HUDEP-2 (cell line): ENCODE data around the gene ZNF630.
"Not testable (repeated sequence)": the region's sequence is repeated elsewhere in the genome, so short reads cannot be mapped to it uniquely, and the experiment has no call there.

ENCODE experiments used
- DNase-seq, 76 experiments: peaks; one replicate each; lab custom pipeline; 2025; ENCODE audit not compliant: unreplicated experiment in 76 of 76; lab: John Stamatoyannopoulos, UW

ZNF630 gene

DNA sequence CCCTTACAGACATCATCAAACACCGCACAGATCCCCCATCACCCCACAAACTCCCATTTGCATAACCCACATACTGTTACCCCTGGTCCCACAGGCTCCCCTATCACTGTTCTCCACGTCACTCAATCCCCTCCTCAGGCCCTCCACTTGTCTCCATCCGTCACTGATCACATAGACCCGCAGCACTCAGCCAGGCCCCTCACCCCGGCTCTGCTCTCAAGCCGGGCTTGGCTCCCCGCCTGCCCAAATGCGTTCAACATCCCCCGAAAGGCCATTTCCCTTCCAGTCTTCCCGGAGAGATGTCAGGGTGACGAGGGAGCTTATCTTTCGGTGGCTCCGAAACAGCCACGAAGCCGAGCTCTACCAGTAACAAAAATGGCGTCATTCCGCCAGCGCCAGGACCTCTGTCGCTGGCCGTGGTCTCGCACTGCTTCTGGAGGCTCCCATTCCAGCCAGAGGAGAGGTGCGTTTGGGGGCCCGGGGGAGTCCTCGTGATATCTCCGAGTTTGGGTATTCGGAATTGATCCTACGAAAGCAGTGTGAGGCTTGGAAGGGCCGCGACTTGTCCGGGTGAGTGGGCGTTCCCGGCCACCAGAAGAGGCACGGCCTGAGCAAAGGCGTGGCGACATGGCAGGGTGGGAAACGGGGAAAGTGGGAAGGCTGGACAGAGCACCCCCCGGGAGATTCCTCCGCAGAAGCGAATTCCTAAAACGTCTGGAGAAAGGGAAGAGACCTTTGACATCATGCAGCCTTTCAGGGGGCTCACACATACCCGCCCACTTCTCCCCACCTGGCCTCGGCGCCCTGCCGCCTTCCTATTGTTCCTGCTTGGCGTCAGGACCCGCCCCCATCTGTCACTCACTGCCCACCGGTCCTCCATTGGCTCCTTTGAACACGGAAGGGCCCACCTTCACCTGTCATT is at the start of gene ZNF630:
Gene ZNF630, minus strand, starts transcription at position 577 of the 922 bp plus-strand sequence. CDS start 4,754 bp downstream, outside the sequence.
- DNase-seq = no peak

DNA sequence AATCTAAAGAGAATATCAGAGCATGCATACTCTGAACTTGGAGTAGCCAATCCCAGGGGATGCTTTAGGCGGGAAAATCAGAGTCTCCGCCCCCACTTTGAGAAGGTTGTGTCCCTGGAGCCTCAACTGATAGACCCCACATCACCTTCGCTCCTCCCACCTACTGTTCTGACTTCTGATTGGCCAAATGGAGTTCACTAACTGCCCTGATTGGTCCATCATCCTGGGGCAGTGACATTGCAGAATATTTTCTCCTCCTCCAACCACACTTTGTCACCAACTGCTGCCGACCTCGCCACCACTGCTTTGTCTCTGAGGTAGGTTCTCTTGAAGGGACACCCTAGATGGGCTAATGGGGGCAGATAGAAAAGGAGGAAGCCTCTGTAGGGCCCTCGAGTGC is 36.3 kb upstream of the ZNF630 start:
- DNase-seq = no peak

DNA sequence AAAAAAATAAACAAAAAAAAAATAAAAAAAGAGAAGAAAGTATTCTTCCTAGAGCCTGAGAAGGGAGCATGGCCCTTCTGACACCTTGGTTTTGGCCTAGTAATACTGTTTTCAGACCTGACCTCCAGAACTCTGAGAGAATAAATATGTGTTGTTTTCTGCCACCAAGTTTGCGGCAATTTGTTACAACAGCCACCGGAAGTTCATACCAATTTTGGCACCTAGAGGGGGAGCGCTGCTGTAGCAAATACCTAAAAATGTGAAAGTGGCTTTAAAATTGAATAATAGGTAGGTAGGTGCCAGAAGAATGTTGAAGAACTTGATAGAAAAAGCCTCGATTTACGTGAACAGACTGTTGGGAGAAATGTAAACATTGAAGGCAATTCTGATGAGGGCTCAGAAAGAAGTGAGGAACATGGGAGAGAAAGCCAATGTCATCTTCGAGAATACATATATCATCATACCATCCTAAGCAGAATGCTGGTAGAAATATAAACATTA is 31.5 kb upstream of the ZNF630 start:
- no peak for DNase-seq

DNA sequence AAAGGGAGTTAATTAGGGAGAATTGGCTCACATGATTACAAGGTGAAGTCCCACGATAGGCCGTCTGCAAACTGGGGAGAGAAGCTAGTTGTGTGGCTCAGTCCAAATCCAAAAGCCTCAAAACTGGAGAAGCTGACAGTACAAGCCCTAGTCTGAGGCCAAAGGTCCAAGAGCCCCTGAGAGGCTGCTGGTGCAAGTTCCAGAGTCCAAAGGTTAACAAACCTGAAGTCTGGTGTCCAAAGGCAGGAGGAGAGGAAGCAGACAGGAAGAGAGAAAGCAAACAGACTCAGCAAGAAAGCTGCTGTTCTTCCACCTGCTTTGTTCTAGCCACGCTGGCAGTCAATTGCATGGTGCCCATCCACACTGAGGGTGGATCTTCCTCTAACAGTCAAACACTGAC is 30.0 kb upstream of the ZNF630 start:
- DNase-seq = no peak

DNA sequence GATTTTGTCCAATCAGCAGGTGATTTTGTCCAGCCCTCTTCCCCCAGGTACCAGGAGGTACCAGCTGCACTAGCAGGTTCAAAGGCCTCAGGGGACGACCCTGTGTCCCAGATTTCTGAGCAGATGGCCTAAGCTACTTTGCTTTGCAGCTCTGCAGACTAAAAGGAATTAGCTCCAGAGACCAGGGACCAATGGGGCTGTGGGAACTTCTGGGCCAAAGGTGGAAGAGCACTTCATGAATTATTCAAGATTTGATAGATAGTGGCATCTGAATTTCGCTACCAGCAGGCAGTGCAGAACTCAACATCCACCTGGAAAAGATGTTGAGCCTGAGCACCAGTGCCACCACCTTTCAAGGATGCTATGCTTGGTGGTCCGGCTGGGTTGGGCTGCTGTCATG is 21.1 kb upstream of the ZNF630 start:
- DNase-seq = not testable (repeated sequence)

DNA sequence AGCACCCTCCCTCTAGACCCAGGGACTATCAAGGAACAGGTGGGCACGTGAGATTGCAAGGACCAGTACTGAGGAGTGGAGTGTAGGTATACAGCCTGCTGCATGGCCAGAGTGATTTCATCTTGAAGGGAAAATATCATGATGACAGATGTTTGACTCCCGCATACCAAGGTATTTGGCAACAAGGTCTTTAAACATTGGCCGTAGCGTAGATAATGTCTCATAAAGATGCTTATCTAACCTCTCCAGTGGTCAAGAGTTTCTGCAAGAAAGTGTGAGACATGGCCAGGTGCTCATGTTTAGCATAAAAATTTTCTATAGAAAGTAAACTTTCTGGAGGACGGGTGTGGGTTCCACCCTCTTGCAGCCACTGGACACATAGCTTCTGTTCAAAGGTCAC is 18.7 kb upstream of the ZNF630 start:
- no peak for DNase-seq

DNA sequence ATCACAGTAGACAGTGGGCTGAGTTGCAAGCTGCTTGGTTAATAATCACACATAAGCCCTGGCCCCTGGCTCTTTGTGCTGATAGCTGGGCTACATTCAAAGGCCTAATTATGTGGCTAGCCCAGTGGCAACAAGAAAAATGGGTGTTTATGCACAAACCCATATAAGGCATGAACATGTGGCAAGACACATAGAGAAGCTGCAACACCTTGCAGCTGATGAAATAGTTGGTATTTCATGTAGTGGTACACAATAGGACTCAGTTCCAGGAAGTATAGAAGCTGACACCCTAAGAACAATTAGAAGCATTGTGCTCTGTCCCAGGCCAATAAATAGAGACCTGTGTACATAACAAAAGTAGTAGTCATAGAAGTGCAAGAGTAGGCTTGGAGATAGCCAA is 14.6 kb upstream of the ZNF630 start:
- DNase-seq = no peak

DNA sequence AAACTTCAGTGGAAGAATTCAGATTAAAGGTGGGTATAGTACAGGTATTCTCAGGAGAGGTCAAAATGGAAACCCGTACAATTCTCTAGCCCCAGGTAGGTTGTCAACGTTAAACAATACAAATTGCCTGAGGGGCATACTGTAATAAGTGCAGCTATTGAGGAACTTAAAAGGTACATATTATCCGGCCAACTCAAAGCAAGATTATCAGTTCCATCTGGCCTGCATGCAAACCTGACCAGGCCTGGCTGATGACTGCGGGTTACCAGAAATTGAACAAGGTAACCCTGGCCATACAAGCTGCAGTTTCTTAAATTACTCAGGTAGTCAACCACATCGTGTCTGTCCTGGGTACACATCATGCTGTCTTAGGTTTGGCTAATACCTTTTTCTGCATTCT is 12.3 kb upstream of the ZNF630 start:
- no peak for DNase-seq

DNA sequence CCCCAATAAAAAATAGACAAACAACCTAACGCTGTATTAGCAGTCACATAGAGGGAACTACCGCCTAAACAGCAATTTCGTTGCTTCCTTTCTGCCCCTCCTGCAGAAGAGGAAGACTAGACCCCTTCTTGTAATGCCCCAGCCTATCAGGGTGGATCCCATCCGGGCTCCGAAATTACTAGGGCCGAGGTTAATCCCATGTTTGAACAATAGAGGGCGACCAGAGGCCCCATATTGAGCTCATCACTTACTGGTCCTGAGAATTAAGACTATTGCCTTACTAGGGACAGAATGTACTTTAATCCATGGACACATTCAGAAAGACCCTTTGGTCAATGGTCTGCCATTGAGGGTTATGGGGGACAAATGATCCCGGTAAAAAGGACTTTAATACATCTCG is 11.8 kb upstream of the ZNF630 start:
- DNase-seq = peak in 26 of 76 experiments; percentile 0 to 30 (median 8)

DNA sequence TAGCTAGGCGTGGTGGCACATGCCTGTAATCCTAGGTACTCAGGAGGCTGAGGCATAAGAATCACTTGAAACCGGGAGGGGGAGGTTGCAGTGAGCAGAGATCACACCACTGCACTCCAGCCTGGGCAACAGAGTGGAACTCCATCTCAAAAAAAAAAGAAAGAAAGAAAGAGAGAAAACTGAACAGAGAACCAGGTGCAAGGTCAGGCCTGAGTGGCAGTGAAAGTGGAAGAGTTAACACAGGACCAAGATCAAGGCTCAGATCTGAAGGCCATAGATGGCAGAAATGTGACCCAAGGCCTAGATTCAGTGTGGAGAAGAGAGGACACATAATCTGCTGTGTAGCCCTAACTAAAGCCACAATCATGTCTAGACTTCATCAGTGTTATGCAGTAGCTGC is 4.9 kb upstream of the ZNF630 start:
- no peak for DNase-seq

DNA sequence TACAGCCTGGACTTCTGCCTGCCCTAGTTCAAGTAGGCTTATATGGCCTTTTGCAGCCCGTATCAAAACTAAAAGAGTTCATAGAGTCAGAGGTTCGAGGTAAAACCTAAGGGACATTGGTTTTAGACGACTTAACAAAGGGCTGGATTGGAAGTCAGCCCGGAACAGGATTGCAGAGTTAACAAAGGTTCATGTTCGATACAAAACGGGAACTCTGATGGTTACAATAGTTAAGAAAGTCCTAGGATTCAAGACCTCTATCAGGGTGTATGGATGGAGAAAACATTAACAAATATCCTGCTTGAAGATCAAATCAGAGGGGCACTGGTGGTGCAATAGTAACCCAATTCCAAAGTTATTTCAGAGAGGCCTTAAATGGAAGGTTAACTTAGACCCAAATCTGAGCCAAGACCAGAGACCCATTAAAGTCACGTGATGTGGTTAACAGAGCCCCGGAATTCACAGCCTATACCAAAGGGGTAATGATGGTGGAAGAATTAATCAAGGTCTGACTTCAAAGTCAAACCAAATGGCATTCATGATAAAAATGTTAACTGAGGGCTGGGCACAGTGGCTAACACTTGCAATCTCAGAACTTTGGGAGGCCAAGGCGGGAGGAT is 656 bp upstream of the ZNF630 start:
- no peak for DNase-seq

DNA sequence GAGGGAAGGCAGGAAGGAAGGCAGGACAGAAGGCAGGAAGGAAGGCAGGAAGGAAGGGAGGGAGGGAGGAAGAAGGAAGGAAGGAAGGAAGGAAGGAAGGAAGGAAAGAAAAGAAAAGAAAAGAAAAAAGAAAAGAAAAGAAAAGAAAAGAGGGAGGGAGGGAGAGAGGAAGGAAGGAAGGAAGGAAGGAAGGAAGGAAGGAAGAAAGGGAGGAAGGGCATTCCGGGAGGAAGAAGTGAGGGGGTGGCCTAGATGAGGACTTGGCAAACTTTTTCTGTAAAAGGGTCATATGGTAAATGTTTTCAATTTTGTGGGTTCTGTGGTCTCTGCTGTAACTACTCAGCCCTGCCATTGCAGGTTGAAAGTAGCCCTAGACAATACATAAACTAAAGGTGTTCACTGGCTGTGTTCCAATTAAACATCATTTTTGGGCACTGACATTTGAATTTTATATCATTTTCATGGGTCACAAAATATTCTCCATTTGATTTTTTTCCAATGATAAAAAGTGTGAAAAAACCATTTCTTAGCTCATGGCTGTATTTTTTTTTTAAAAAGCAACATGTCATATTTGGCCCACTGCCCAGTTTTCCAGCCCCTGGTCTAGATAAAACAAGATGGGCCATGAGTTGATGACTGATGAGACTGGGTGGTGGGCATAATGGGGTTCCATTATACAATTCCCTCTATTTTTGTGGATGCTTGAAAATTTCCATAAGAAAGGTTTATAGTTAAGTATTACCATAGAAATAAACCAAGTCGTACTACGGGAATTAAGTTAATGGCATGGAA is 3.1 kb downstream of the ZNF630 start:
- DNase-seq = no peak

DNA sequence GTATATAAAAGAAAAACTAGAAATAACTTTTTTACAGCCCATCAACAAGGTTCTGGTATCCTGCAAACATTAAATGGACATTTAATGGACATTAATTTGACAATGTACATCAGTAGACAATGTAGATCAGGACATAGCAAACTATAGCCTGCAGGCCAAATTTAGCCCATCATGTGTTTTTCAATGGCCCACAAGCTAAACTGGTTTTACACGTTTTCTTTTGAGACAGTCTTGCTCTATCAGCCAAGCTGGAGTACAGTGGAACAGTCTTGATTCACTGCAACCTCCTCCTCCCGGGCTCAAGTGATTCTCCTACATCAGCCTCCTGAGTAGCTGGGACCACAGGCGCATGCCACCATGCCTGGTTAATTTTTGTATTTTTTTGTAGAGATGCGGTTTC is 7.2 kb downstream of the ZNF630 start:
- DNase-seq = no peak

DNA sequence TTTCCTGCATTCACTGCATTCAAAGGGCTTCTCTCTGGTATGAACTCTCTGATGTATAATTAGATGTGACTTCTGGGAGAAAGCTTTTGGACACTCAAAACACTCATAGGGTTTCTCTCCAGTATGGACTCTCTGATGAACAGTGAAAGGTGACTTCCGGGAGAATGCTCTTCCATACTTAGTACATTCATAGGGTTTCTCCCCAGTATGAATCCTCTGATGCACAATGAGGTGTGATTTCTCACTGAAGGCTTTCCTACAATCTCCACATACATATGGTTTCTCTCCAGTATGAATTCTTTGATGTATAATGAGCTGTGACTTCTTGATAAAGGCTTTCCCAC is 12.2 kb downstream of the ZNF630 start:
- no peak for DNase-seq

DNA sequence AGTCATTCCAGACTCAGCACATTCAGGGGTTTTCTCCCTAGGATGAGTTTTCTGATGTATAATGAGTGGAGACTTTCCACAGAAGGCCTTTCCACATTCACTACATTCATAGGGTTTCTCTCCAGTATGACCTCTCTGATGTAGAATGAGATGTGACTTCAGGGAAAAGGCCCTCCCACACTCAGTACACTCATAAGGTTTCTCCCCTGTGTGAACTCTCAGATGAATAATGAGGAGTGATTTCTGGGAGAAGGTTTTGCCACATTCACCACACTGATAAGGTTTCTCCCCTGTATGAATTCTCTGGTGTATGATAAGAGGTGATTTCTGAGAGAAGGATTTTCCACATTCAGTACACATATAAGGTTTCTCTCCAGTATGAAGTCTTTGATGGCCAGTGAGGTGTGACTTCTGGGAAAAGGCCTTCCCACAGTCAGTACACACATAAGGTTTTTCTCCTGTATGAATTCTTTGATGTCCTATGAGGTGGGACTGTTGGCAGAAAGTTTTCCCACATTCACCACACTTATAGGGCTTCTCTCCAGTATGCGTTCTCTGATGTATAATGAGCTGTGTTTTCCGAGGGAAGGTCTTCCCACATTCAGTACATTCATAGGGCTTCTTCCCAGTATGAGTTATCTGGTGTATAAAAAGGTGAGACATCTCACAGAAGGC is 12.7 kb downstream of the ZNF630 start:
- DNase-seq = no peak

DNA sequence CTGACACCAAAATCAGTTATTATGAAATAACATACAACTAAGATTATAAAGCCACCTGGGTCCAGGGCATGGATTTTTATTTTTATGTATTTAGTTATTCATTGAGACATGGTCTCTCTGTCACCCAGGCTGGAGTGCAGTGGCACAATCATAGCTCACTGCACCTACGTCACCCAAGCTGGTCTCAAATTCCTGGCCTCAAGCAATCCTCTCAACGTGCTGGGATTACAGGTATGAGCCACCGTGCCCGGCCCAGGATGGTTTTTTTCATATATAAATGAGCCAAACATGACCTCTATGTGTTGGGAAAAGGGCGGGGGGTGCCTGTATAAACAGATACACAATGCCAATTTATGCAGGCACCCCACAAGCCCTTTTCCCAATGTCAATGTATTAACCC is 24.6 kb downstream of the ZNF630 start:
- DNase-seq = no peak

DNA sequence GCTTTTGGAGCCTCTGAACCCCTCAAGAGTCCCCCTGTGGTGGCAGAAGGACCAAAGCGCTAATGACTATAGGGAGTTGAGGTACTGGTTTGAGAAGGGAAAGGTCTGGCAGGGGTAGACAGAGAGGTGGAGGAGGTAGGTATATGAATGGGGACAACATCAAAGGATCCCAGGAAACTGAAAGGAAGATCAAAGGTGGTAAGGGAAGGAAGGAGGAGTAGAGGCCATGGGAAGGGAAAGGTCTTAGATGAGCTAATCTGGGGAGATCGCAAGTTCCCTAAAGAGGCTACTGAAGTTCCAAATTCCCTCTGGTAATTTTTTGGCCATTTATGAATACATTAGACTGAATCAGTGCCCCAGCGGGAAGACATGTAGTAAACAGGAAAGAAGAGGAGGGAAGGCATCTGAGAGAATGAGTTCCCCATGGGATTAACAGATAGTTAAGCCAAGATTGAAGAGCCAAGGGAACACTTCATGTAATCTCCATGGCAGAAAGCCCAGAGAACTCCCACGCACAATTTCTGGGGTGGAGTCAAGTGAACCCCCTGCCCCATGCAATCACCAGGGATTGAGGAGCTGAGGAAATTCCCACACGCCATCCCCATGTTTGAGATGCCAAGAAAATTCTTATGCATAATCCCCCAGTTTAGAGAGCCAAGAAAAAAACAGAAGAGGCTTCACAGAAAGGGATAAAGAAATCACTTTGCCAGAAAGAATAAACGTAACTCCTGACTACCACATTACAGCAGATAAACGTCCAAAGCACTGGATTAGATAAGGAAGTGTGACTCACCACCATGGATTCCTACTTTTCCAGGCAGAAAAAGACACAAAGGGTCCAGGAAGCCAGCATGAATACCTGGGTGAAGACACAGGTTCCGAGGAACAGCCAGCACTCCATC is 25.8 kb downstream of the ZNF630 start:
- no peak for DNase-seq

DNA sequence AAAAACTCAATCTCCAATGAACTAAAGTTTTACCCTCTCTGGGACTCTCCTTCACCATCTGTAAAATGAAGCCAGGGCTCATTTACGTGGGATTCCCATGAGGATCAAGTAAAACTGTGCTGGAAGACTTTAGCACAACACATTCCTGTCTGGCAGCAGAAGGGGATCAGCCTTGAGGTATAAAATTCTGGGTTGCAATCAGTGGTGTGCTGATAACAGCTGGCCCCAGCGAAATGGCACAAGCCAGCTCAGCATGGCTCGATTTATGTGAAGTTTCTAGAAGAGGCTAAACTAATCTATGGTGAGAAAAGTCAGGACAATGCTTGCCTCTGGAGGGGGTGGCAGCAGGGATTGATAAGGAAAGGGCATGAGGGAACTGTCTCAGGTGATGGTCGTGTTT is 28.4 kb downstream of the ZNF630 start:
- DNase-seq = no peak

DNA sequence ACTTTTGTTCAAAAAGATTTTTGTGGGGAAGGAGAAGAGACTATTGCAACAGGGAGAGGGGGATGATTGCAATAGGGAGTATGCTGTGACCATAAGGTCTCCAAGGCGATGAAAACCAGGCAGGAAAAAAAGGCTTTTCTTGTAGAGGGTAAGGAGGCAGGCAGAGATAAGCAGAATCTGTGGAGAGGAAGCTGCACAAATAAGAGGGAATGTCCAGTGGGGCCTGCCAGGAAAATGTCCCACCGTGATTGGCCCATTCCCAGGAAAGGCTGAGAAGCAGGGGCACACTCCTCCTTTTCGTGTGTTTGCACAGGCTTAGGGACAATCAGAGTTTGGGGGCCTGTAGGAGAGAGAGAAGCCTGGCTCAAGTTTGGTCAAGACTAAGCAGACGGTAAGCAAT is 35.5 kb downstream of the ZNF630 start:
- DNase-seq = no peak
